ENCODE data around the gene RGS11. TPM values are rescaled to one million over a fixed set of nuclear protein-coding genes. Genes with fewer than 3 reads are reported as not detected.
"Not testable (repeated sequence)": the region's sequence is repeated elsewhere in the genome, so short reads cannot be mapped to it uniquely, and the experiment has no call there.

RGS11 gene
- total RNA-seq, 2 experiments from 2014 or later: 0.10 to 0.40 TPM

DNA sequence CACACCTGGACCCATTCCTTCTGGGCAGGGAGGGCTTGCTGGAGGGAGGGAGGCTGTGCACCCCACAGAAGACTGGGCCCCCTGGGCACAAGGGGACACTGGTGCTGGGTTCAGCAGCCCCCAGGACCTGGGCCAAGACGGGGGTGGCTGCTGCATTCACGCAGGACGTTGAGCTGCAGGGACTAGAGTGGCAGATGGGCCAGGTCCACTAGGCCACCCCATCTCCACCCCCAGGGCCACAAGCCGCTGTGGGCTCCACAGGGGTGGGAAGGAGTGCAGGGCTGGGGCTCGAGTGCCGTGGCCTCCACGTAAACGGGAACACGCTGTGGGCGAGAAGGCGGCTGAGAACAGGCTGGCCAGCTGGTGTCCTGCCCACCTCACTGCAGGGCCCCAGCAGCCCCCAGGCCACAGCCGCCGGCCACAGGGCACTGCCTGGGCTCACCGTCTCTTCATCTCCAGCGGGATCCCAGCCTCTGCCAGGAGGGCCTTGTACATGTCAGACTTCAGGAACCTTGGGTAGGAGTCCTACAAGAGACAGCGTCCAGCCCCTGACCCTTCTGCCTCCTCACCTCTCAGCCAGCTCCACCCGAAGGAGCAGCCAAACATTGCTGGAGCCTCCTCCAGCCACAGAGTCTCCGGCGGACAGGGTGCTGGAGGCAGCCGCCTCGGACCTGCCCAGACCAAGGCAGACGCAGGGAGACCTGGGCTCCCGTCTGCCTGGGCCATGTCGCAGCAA lies 6.5 kb downstream of the RGS11 start:
- Mint-ChIP-seq H3K9me3 (peaks cover 3% of the 10 kb centered on the region), H3K4me1 (peaks cover 3% of the 10 kb centered on the region), H3K27ac (no peak overlapping the region), H3K27me3 (peaks cover 4% of the 10 kb centered on the region), H3K36me3 (ENCODE audit: low read depth) (no peaks in the 10 kb centered on the region), H3K4me3 (no peak overlapping the region)
- ChIA-PET CTCF (no interaction called here), POLR2A (no interaction called here)
- no peak for DNase-seq

DNA sequence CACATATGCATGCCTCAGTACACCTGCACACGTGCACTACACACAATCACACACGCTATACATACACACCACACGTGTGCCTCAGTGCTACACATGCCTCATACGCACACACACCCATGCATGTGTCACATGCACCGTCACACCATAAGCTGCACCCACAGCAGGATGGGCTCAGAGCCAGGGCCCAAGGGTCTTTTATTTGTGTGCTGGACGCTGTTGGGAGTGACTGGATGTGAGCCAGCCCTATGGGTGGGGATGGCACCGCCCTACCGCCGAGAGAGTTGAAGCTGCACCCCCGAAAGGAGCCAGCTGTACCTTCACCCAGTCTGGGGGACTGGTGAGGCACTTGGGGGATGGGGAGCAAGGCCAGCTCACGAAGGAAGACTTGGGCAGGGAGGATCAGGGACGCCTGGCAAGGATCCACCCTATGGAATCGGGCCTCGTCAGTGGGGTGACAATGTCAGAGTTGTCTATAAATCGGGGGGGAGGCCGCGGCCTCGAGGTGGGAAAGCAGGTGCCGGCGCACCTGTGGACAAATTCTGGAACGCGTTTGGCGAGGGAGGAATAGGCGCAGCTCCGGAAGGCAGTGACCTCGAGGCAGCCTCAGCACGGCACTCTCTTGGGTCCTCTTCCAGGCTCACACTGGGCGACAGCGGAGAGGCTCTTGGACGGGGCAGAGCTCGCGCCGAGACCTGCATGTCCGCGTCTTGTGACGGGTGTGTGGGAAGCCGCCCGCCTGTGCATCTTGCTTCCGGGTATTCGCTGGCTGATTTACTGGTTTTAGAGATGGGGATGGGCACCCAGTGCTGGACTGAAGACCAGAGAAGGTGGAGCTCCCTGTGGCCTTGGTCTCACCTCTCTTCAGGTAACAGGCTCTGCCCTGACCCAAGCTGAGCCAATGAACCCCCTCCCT lies 7.3 kb downstream of the RGS11 start:
- H3K27me3 Mint-ChIP-seq: peaks cover 4% of the 10 kb centered on the region

DNA sequence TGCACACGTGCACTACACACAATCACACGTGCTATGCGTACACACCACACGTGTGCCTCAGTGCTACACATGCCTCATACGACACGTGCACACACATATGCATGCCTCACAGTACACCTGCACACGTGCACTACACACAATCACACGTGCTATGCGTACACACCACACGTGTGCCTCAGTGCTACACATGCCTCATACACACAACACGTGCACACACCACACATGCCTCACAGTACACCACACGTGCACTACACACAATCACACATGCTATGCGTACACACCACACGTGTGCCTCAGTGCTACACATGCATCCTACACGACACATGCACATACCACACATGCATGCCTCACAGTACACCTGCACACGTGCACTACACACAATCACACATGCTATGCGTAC lies 8.2 kb downstream of the RGS11 start:
- H3K4me3 Mint-ChIP-seq; POLR2A ChIA-PET; H3K36me3 Mint-ChIP-seq (ENCODE audit: low read depth); H3K4me1 Mint-ChIP-seq; H3K27me3 Mint-ChIP-seq; DNase-seq; CTCF ChIA-PET; H3K27ac Mint-ChIP-seq; H3K9me3 Mint-ChIP-seq: not testable (repeated sequence)

More for the DNA sequence above, 7.3 kb downstream of the RGS11 start:
- ChIA-PET CTCF (no interaction called here), POLR2A (no interaction called here)
- Mint-ChIP-seq H3K9me3 (peaks cover 3% of the 10 kb centered on the region), H3K36me3 (ENCODE audit: low read depth) (no peaks in the 10 kb centered on the region), H3K4me3 (no peak overlapping the region), H3K27ac (no peak overlapping the region), H3K4me1 (peaks cover 3% of the 10 kb centered on the region)
- no peak for DNase-seq

DNA sequence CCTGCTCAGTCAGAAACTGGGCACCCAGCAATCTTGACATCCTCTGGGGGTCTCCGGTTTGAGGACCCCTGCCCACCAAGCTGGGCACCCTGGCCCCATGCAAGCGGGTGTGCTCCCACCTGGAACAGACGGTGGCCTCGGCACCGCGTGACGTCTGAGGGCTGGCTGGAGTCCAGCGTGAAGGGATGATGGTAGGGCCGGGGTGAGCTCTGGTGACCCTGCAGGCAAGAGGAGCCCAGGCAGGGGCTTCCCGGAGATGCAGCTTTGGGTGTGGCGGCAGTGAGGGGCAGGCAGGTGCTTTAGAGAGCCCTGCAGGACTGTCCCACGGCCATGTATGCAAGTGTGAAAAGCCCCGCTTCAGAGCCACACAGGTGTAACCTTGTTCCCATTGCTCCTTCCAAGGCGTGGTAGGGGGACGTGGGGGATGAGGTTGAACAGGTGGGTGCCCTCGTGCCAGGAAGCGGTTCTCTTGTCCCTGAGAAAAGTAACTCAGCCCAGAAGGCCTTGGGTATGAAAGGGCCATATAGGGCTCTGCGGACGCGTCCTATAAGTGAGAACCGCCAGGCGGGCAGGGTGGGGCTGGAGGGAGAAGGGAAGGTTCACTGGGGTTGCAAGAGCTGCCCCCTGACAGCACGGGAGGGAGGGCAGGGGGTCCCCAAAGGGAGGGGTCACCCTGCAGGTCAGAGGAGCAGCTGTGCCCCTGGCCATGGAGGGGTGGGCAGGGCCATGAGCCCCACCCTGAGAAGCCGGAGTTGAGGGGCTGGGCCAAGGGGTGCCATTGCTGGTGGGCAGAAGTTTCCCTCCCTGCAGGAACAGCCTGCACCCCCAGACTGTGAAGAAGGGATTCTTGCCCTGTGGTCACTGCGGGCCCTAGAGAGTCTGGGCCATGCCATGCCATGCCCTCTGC lies 9.2 kb downstream of the RGS11 start:
- ChIA-PET CTCF (no interaction called here), POLR2A (no interaction called here)
- Mint-ChIP-seq H3K4me1 (peaks cover 3% of the 10 kb centered on the region), H3K36me3 (ENCODE audit: low read depth) (peaks cover 5% of the 10 kb centered on the region), H3K4me3 (no peak overlapping the region), H3K27ac (no peak overlapping the region), H3K27me3 (no peaks in the 10 kb centered on the region), H3K9me3 (peaks cover 3% of the 10 kb centered on the region)
- DNase-seq: no peak

DNA sequence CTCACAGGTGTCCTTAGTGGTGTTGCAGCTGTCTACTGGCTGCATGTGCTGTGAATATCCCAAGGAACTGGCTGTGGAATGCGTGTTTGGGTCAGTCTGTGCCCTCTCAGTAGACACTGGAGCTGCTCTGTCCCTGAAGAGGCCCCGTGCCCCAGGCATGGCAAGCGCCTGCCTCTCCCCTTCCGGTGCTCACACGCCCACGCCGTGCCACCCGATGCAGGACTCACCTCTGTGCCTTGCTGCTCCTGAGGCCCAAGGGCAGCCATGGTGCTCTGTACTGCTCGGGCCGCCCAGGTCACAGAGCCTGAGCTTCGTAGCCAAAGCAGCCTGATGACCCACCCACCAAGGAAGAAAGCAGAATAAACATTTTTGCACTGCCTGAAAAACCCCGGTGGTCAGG lies 10.0 kb downstream of the RGS11 start:
- H3K4me1 Mint-ChIP-seq: peaks cover 3% of the 10 kb centered on the region
- POLR2A ChIA-PET: no interaction called here
- CTCF ChIA-PET: no interaction called here
- DNase-seq: no peak
- no peak overlapping the region for H3K4me3 Mint-ChIP-seq
- H3K27me3 Mint-ChIP-seq: no peaks in the 10 kb centered on the region
- H3K36me3 Mint-ChIP-seq (ENCODE audit: low read depth): peaks cover 5% of the 10 kb centered on the region
- no peak overlapping the region for H3K27ac Mint-ChIP-seq
- H3K9me3 Mint-ChIP-seq: peaks cover 3% of the 10 kb centered on the region

DNA sequence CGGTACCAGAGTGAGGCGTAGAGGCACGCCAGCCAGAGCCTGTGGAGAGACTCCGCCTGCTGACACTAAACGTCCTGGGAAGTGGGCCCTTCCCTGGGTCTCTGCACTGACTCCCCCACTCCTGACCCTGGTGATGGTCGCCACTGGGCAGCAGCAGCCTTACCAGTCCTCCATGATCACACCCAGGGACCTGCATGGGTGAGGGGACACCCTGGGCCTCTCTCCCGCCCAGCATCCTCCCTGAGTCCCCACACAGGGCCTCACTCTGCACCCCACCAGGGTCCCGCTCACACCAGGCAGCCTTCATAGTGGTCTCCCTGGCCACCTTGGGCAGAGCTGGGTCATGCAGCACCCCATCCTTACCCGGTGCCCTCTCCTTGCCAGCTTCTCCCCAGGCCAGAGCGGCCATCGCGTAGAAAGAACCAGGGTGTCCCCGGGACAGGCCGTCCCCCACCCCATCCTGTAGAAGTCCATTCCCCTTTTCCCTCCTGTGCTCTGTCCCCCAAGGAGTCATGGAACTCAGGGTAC lies 10.7 kb downstream of the RGS11 start:
- POLR2A ChIA-PET: no interaction called here
- CTCF ChIA-PET: no interaction called here
- Mint-ChIP-seq H3K4me3 (no peak overlapping the region), H3K9me3 (peaks cover 3% of the 10 kb centered on the region), H3K36me3 (ENCODE audit: low read depth) (peaks cover 5% of the 10 kb centered on the region), H3K4me1 (peaks cover 3% of the 10 kb centered on the region), H3K27ac (no peak overlapping the region), H3K27me3 (no peaks in the 10 kb centered on the region)
- DNase-seq: no peak

DNA sequence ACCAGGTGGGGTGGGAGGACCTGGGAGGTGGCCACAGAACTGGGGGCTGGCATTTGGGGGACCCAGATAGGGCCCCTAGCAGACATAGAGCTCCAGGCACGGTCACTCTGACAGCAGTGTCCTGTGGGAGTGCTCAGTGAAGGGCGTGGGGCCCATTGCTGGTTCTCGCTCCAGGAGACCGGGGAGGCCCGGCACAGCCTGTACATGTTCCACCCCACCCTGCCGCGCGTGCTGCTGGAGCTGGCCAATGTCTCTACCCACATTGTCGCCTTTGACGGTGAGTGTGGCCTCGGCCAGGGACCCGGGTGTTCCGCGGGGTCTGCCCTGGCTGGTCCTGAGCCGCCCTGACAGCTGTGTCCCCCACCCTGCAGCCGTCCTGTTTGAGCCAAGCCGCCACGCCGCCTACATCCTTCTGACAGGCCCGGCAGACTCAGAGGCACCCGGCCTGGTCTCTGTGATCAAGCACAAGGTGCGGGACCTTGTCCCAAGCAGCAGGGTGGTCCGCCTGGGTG lies 11.2 kb downstream of the RGS11 start:
- H3K4me3 Mint-ChIP-seq: no peak overlapping the region
- peaks cover 3% of the 10 kb centered on the region for H3K9me3 Mint-ChIP-seq
- ChIA-PET POLR2A (no interaction called here), CTCF (no interaction called here)
- no peaks in the 10 kb centered on the region for H3K27me3 Mint-ChIP-seq
- no peak overlapping the region for H3K27ac Mint-ChIP-seq
- DNase-seq: no peak
- H3K36me3 Mint-ChIP-seq (ENCODE audit: low read depth): peaks cover 5% of the 10 kb centered on the region
- H3K4me1 Mint-ChIP-seq: peaks cover 3% of the 10 kb centered on the region

DNA sequence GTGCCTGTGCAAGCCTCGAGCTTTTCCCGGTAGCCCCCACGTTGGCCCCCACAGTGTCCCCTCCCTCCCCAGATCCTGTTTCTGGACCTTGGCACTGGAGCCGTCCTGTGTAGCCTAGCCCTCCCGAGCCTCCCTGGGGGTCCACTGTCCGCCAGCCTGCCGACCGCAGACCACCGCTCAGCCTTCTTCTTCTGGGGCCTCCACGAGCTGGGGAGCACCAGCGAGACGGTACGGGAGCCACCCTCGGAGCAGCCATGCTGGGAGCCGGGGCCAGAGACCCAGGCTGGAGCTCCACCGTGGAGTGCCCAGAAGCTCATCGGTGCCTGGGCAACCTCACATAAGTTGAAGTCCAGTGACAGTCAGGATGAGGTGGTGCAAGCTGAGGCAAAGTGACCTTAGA lies 11.8 kb downstream of the RGS11 start:
- peaks cover 3% of the 10 kb centered on the region for H3K9me3 Mint-ChIP-seq
- CTCF ChIA-PET: no interaction called here
- no peaks in the 10 kb centered on the region for H3K27me3 Mint-ChIP-seq
- H3K4me1 Mint-ChIP-seq: peaks cover 8% of the 10 kb centered on the region
- POLR2A ChIA-PET: no interaction called here
- no peak overlapping the region for H3K27ac Mint-ChIP-seq
- DNase-seq: no peak
- H3K36me3 Mint-ChIP-seq (ENCODE audit: low read depth): peaks cover 5% of the 10 kb centered on the region
- H3K4me3 Mint-ChIP-seq: no peak overlapping the region

DNA sequence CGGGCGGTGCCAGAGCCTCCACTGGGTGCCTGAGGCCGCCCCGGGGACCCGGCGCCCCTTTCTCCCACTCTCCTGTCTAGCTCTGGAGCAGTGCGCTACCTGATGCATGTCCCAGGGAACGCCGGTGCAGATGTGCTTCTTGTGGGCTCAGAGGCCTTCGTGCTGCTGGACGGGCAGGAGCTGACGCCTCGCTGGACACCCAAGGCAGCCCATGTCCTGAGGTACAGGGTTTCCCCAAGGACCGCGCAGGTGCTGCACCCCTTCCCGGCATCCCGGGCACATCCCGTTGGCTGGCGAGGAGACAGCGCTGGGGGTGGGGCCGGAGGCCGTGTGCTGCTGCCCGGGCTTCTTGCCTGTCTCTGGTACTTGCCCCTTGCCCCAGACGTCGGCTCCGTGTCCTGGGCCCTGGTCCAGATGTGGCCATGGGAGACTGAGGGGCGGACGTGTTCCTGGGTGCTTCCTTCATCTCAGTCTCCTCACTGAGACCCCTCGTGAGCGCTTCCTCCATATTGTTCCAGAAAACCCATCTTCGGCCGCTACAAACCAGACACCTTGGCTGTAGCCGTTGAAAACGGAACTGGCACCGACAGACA lies 12.5 kb downstream of the RGS11 start:
- peaks cover 3% of the 10 kb centered on the region for H3K9me3 Mint-ChIP-seq
- peaks cover 9% of the 10 kb centered on the region for H3K4me1 Mint-ChIP-seq
- H3K27me3 Mint-ChIP-seq: no peaks in the 10 kb centered on the region
- peaks cover 5% of the 10 kb centered on the region for H3K36me3 Mint-ChIP-seq (ENCODE audit: low read depth)
- no peak overlapping the region for H3K4me3 Mint-ChIP-seq
- POLR2A ChIA-PET: no interaction called here
- DNase-seq: no peak
- CTCF ChIA-PET: no interaction called here
- H3K27ac Mint-ChIP-seq: no peak overlapping the region

DNA sequence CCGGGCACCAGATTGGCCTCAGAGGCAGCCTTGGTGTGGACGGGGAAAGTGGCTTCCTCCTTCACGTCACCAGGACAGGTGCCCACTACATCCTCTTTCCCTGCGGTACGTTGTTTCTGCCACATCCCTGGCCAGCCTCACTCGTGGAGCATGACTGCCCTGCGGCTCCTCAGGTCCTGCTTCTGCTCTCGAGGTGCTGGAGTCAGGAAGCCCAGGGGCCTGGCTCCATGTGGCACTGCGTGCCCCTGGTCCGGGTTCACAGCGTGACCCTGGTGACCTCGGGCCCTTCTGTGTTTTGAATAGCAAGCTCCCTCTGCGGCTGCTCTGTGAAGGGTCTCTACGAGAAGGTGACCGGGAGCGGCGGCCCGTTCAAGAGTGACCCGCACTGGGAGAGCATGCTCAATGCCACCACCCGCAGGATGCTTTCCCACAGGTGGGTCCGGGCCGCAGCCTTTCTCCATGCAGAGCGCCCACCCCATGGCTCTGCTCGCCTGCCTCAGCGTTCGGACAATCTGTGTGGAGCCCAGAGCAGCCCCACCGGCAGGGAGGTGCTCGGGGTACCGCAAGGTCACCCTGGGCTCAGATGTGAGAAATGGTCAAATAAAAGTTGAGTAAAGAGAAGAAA lies 13.5 kb downstream of the RGS11 start:
- Mint-ChIP-seq H3K27me3 (no peaks in the 10 kb centered on the region), H3K36me3 (ENCODE audit: low read depth) (peaks cover 7% of the 10 kb centered on the region), H3K27ac (no peak overlapping the region), H3K9me3 (no peaks in the 10 kb centered on the region), H3K4me1 (peaks cover 11% of the 10 kb centered on the region), H3K4me3 (no peak overlapping the region)
- DNase-seq: no peak
- POLR2A ChIA-PET: no interaction called here
- CTCF ChIA-PET: no interaction called here

DNA sequence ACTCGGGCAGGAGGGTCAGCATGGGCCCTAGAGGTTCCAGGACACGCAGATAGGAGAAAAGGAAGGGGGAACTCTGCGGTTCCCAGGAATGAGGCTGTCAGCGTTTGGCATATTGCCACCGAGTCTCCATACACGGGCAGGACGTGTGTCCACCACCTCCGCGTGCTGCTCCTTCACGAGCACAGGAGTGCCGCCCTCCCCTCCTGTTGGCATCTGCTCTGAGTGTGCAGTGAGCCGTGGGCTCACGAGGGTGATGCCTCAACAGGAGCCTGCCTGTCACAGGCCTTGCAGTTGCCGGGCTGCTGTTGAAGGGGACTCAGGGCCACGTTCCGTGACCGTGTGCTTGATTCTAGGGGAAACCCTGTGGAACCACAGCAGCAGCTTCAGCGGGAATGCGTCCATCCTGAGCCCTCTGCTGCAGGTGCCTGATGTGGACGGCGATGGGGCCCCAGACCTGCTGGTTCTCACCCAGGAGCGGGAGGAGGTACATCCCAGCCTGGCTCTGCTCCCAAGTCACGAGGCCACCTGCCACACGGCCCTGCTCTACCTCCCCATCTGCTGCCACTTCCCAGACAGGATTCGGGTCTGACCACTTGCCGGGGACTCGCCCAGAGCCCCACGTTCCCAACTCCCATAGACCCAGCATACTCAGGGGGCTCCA lies 14.6 kb downstream of the RGS11 start:
- no peak overlapping the region for H3K27ac Mint-ChIP-seq
- ChIA-PET POLR2A (no interaction called here), CTCF (no interaction called here)

DNA sequence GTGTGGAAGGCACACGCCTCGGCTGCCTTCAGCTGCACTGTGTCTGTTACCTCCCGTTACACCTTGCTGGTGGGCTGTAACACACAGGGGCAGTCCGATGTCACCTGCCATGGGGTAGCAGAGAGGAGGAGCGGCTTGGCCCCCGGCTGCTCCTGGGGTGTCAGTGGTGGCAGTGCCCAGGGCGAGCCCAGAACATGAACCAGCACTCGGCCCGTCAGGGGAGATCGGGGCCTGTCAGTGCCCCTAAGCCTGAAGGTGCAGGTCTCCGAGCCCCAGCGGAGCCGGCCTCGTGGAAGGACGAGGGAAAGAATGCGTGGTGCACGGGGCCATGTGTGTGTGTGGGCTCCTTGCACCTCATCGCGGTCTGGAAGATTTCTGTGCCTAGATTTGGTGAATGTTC lies 15.4 kb downstream of the RGS11 start:
- ChIA-PET CTCF (no interaction called here), POLR2A (no interaction called here)
- no peaks in the 10 kb centered on the region for H3K27me3 Mint-ChIP-seq

More for the DNA sequence above, 14.6 kb downstream of the RGS11 start:
- Mint-ChIP-seq H3K4me1 (peaks cover 12% of the 10 kb centered on the region), H3K27me3 (no peaks in the 10 kb centered on the region), H3K9me3 (no peaks in the 10 kb centered on the region), H3K36me3 (ENCODE audit: low read depth) (peaks cover 7% of the 10 kb centered on the region), H3K4me3 (no peak overlapping the region)
- DNase-seq: no peak

More for the DNA sequence above, 15.4 kb downstream of the RGS11 start:
- Mint-ChIP-seq H3K4me1 (peaks cover 18% of the 10 kb centered on the region), H3K36me3 (ENCODE audit: low read depth) (peaks cover 12% of the 10 kb centered on the region), H3K27ac (no peak overlapping the region), H3K9me3 (no peaks in the 10 kb centered on the region), H3K4me3 (no peak overlapping the region)
- DNase-seq: no peak
